Dendritic cell treated with granulocyte-macrophage colony-stimulating factor and Interleukin-4, amounts not matched to agents 40 ng/mL and 50 ng/mL, for 4 days (primary cell): ENCODE data around the gene TAS2R41.

ENCODE experiments used
- H3K27ac Mint-ChIP-seq: one replicate; pipeline ENCODE4 v1.8.0; 2022; ENCODE audit warnings: mild to moderate bottlenecking, mixed read lengths
- H3K27me3 Mint-ChIP-seq: one replicate; pipeline ENCODE4 v1.8.0; 2022; ENCODE audit warnings: mild to moderate bottlenecking, mixed read lengths
- H3K36me3 Mint-ChIP-seq: one replicate; pipeline ENCODE4 v1.8.0; 2022; ENCODE audit warnings: low read depth, mixed read lengths
- H3K4me1 Mint-ChIP-seq: one replicate; pipeline ENCODE4 v1.8.0; 2022; ENCODE audit warnings: low read depth, mixed read lengths
- H3K4me3 Mint-ChIP-seq: one replicate; pipeline ENCODE4 v1.8.0; 2022; ENCODE audit warnings: mild to moderate bottlenecking, moderate library complexity, mixed read lengths
- H3K9me3 Mint-ChIP-seq: one replicate; pipeline ENCODE4 v1.8.0; 2022; ENCODE audit warnings: mixed read lengths
- intact Hi-C: fragments of 100-400 bp; cut with micrococcal nuclease; formaldehyde crosslinking; loops from one replicate; pipeline ENCODE4 v1.15.0; 2022

TAS2R41 gene

GRCh38 chr7:143492799-143493739, 15.4 kb downstream of the TAS2R41 start:
- peak overlapping the region; percentile 41 for H3K27ac Mint-ChIP-seq
- no peaks in the 10 kb centered on the region for H3K27me3 Mint-ChIP-seq
- H3K4me1 Mint-ChIP-seq, result peaks cover 59% of the 10 kb centered on the region
- peaks cover 8% of the 10 kb centered on the region for H3K9me3 Mint-ChIP-seq
- no peak overlapping the region for H3K4me3 Mint-ChIP-seq
- intact Hi-C loops, result no loop called here
- H3K36me3 Mint-ChIP-seq, result no peaks in the 10 kb centered on the region

GRCh38 chr7:143493751-143494150, 16.1 kb downstream of the TAS2R41 start:
- H3K4me3 Mint-ChIP-seq, result no peak overlapping the region
- peaks cover 53% of the 10 kb centered on the region for H3K4me1 Mint-ChIP-seq
- no peaks in the 10 kb centered on the region for H3K36me3 Mint-ChIP-seq
- intact Hi-C loops, result no loop called here
- no peaks in the 10 kb centered on the region for H3K27me3 Mint-ChIP-seq
- H3K27ac Mint-ChIP-seq, result peak overlapping the region; percentile 41
- H3K9me3 Mint-ChIP-seq, result peaks cover 8% of the 10 kb centered on the region

- Mint-ChIP-seq H3K36me3 (no peaks in the 10 kb centered on the region), H3K27me3 (no peaks in the 10 kb centered on the region), H3K9me3 (peaks cover 8% of the 10 kb centered on the region), H3K4me1 (peaks cover 57% of the 10 kb centered on the region), H3K4me3 (no peak overlapping the region), H3K27ac (peak overlapping the region; percentile 18)
- intact Hi-C loops, result no loop called here
These were observed 16.9 kb downstream of the TAS2R41 start for GRCh38 chr7:143494622-143495021.

DNA sequence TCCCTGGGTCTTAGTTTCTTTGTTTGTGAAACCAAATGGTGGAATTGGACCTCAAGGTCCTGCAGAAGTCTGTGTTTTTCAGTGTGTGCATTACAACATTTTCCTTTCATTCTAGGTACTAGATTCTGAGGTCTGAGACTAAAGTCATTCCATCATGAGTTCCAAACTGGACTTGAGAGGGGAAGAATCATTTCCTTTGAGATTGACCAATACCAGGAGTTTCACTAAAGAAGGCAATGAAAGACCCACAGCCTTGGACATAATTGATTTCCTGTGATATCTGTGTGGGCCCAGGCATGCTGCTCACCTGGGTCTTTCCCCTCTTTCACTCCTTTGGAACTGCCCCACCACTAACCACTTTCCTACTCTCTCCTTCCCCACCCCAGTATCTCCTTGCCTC, 18.2 kb downstream of the TAS2R41 start:
- Mint-ChIP-seq H3K4me1 (peaks cover 58% of the 10 kb centered on the region), H3K4me3 (no peak overlapping the region), H3K9me3 (peaks cover 8% of the 10 kb centered on the region), H3K27ac (no peak overlapping the region), H3K36me3 (no peaks in the 10 kb centered on the region), H3K27me3 (no peaks in the 10 kb centered on the region)
- intact Hi-C loops, result no loop called here

DNA sequence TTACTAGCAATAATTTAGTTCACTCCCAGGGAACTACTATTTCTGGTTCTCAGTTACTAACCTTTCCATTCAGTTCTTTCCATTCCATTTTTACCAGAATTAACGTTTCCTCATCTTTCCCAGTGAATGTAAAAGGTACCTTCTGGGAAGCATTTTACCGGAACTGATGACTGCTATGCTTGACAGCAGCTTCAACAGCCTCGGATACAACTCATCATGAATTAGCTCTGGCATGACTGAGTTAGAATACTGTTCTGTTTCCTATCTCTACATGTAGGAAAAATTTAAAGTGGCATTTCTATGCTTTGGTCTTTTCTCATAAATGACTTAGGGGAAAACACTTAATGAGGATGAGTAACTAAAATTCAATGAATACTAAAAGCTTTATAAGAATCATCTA, 18.6 kb downstream of the TAS2R41 start:
- intact Hi-C loops, result no loop called here
- Mint-ChIP-seq H3K27me3 (no peaks in the 10 kb centered on the region), H3K9me3 (peaks cover 8% of the 10 kb centered on the region), H3K4me1 (peaks cover 54% of the 10 kb centered on the region), H3K4me3 (no peak overlapping the region), H3K36me3 (no peaks in the 10 kb centered on the region), H3K27ac (no peak overlapping the region)

DNA sequence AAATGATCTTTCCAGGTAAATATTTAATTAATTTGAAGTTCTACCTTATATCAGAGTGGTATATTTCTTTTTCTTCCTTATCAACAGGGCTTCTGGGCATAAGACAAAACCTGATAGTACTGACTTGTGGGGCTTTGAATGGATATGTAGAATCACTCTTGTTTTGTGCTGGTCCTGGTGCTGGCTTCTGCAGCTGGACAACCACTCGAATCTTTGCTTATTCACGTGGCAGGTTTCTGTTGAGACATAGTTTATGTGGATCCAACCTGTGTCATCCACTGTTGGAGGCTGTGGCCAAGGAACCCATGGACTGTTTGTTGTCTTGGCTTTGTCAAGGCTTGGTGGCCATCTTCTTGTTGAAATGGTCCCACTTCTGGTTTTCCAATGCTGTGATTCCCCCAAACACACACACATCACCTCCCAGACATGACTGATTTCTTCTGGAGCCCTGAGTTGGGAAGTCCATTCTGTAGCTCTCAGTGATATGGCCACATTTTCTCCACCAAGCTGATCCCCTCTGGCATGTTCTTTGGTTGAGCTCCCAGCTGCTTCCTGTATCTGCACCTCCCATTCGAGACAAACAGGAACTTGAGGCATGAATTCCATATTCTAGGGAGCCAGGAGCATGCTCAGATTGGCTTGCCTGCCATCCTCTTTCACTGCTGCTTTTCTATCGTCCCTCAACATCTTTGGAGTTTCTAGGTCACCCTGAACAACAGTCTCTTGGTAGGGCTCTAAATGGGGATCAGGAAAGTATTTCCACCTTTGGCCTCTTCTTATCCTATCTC, 19.5 kb downstream of the TAS2R41 start:
- H3K36me3 Mint-ChIP-seq, result no peaks in the 10 kb centered on the region
- H3K4me1 Mint-ChIP-seq, result peaks cover 45% of the 10 kb centered on the region
- peaks cover 8% of the 10 kb centered on the region for H3K9me3 Mint-ChIP-seq
- no peaks in the 10 kb centered on the region for H3K27me3 Mint-ChIP-seq
- intact Hi-C loops, result no loop called here
- H3K4me3 Mint-ChIP-seq, result no peak overlapping the region
- peak overlapping the region; percentile 55 for H3K27ac Mint-ChIP-seq

DNA sequence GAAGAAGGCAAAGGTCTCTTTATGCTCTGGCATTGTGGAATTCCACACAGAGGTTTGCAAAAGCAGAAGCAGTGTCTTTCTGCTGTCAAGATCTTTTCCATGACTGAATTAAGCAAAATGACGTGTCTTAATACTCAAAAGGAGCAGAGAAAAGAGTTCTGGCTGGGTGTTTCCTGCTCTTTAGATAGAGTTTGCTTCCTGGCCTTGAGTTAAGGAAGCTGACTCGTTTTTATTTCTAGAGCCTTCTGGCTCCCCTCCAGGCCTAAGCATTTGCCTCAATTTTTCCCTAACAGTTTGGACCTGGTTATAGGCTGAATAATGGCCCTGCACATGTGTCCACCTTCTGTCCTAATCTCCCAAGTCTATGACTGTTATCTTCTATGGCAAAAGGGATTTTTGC, 21.6 kb downstream of the TAS2R41 start:
- Mint-ChIP-seq H3K4me1 (peaks cover 34% of the 10 kb centered on the region), H3K4me3 (no peak overlapping the region), H3K36me3 (no peaks in the 10 kb centered on the region), H3K27ac (peak overlapping the region; percentile 35), H3K9me3 (peaks cover 8% of the 10 kb centered on the region), H3K27me3 (no peaks in the 10 kb centered on the region)
- intact Hi-C loops, result no loop called here

GRCh38 chr7:143499743-143500348, 22.2 kb downstream of the TAS2R41 start:
- Mint-ChIP-seq H3K4me3 (no peak overlapping the region), H3K4me1 (peaks cover 34% of the 10 kb centered on the region), H3K27ac (peak overlapping the region; percentile 35), H3K27me3 (no peaks in the 10 kb centered on the region), H3K36me3 (no peaks in the 10 kb centered on the region), H3K9me3 (peaks cover 7% of the 10 kb centered on the region)
- intact Hi-C loops, result no loop called here

DNA sequence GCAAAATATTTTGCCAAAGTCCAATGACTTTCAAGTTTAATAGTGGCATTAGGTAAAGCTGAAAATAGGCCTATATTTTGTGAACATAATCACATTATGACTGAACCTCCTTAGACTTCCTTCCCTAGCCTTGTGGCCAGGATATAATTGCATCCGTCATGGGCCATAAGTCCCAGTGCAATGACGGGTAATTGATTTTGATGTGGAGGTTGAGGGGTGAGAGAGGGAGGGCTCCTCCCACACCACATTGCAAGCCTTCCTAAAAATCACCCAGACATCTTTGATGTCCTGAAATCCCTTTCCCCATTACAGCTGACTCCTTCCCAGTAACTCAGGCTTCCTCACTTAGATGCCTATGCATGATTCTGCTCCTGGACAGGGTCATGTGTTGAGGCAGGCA, 25.6 kb downstream of the TAS2R41 start:
- Mint-ChIP-seq H3K27me3 (no peaks in the 10 kb centered on the region), H3K4me3 (no peak overlapping the region), H3K36me3 (peaks cover 5% of the 10 kb centered on the region), H3K9me3 (peaks cover 19% of the 10 kb centered on the region), H3K27ac (no peak overlapping the region), H3K4me1 (peaks cover 28% of the 10 kb centered on the region)
- intact Hi-C loops, result no loop called here

DNA sequence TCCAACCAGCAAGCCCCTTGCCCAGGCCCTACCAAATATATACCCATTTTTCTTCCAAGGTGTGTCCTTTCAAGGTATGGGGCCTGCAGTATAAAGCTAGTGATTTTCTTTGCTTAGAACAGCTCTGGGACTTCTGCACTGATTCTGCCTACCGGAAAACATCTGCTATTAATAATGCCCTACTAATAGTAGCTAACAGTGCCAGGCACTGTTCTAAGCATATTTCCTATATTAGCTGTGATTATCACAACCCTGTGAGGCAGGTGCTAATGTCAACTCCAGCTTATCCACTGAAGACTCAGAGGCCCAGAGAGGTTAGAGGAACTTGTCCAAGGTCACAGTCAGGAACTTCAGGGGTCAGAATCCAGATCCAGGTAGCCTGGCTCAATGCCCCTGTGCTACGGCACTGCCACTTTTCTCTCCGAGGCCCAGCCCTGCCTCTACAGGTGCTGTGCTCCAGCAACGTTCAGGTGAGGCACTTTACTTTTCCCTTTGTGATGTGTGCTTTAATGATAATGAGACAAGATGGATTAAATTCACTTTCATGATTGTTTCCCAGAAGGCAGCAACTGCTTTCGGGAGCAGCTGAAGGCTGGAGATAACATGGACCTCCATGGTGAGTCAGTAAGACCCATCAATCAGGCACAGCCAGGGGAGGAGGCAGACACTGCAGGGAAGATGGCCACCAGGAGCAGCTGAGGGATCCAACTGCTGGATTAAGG, 26.7 kb downstream of the TAS2R41 start:
- peaks cover 19% of the 10 kb centered on the region for H3K9me3 Mint-ChIP-seq
- peaks cover 22% of the 10 kb centered on the region for H3K4me1 Mint-ChIP-seq
- H3K36me3 Mint-ChIP-seq, result peaks cover 5% of the 10 kb centered on the region
- intact Hi-C loops, result no loop called here
- H3K27me3 Mint-ChIP-seq, result no peaks in the 10 kb centered on the region
- H3K4me3 Mint-ChIP-seq, result no peak overlapping the region
- peak overlapping the region; percentile 3 for H3K27ac Mint-ChIP-seq

DNA sequence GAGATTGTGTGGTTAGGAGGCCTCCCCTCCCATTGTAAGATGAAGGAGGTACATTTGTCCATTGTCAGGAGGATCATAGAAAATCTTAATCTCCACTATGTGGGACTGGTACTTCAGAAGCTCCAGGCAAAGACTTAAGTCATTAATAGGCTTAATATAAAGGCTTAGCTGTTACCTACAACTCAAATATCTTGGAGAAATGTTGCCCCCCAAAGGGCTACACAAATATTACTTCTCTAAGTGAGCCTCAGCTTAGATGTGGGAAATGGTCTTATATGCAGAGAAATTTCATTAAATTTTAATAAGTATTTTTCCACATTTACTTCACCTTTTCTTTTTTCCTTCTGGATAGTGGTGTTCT, 27.2 kb downstream of the TAS2R41 start:
- intact Hi-C loops, result no loop called here
- no peak overlapping the region for H3K4me3 Mint-ChIP-seq
- H3K36me3 Mint-ChIP-seq, result peaks cover 5% of the 10 kb centered on the region
- H3K27me3 Mint-ChIP-seq, result no peaks in the 10 kb centered on the region
- H3K27ac Mint-ChIP-seq, result peak overlapping the region; percentile 3
- peaks cover 19% of the 10 kb centered on the region for H3K9me3 Mint-ChIP-seq
- peaks cover 16% of the 10 kb centered on the region for H3K4me1 Mint-ChIP-seq

GRCh38 chr7:143505838-143506237, 28.2 kb downstream of the TAS2R41 start:
- no peaks in the 10 kb centered on the region for H3K27me3 Mint-ChIP-seq
- peaks cover 15% of the 10 kb centered on the region for H3K4me1 Mint-ChIP-seq
- H3K9me3 Mint-ChIP-seq, result peaks cover 19% of the 10 kb centered on the region
- peak overlapping the region; percentile 13 for H3K27ac Mint-ChIP-seq
- intact Hi-C loops, result no loop called here
- peaks cover 5% of the 10 kb centered on the region for H3K36me3 Mint-ChIP-seq
- H3K4me3 Mint-ChIP-seq, result no peak overlapping the region

GRCh38 chr7:143507094-143507518, 29.4 kb downstream of the TAS2R41 start:
- peaks cover 5% of the 10 kb centered on the region for H3K36me3 Mint-ChIP-seq
- no peaks in the 10 kb centered on the region for H3K27me3 Mint-ChIP-seq
- peaks cover 19% of the 10 kb centered on the region for H3K9me3 Mint-ChIP-seq
- intact Hi-C loops, result no loop called here
- H3K4me3 Mint-ChIP-seq, result no peak overlapping the region
- H3K4me1 Mint-ChIP-seq, result peaks cover 15% of the 10 kb centered on the region
- H3K27ac Mint-ChIP-seq, result no peak overlapping the region
